H1 (cell line): ENCODE measurements around the gene MKX.

Experiments
- BCL11A ChIP-seq, 2 experiments: IDR thresholded peaks; one replicate each; pipeline ENCODE4 v1.6.1; 2011; ENCODE audit warnings: low read depth in 2 of 2, low read length in 2 of 2, mild to moderate bottlenecking in 2 of 2
- CTCF ChIP-seq, 3 experiments: IDR thresholded peaks; 1 replicate in 2 of 3; 2 replicates in 1 of 3; pipeline versions ENCODE4 v1.5.1 to v1.6.1; 2011; ENCODE audit warnings: low read length in 3 of 3, mild to moderate bottlenecking in 3 of 3, inconsistent platforms in 2 of 3, low read depth in 1 of 3, moderate library complexity in 1 of 3; ENCODE audit not compliant: insufficient read depth in 1 of 3; ENCODE audit errors: control extremely low read depth in 1 of 3
- EZH2 ChIP-seq: fragments of 200-600 bp; sonication (generic); IDR thresholded peaks from 2 replicates; pipeline ENCODE4 v1.7.1; 2012; ENCODE audit warnings: low read depth, mild to moderate bottlenecking, moderate library complexity, low read length, inconsistent platforms; ENCODE audit not compliant: severe bottlenecking
- JUND ChIP-seq: IDR thresholded peaks from 2 replicates; pipeline ENCODE4 v1.6.1; 2011; ENCODE audit warnings: mild to moderate bottlenecking, improper control_type of control experiment, low read length
- POLR2A ChIP-seq, 2 experiments: IDR thresholded peaks; 1 replicate in 1 of 2; 2 replicates in 1 of 2; pipeline ENCODE4 v1.6.1; 2011; ENCODE audit warnings: low read depth in 2 of 2, low read length in 2 of 2, mild to moderate bottlenecking in 2 of 2; ENCODE audit errors: control extremely low read depth in 1 of 2

GRCh38 chr10:27779462-27780015 is 33.9 kb upstream of the MKX start:
- TF ChIP-seq EZH2 = no peak
- TF ChIP-seq CTCF (IDR thresholded peaks at IDR 0.05; ENCODE audit: control extremely low read depth in 1 of 3, insufficient read depth in 1 of 3, low read depth in 1 of 3, low read length in 3 of 3) = no peak
- TF ChIP-seq POLR2A (IDR thresholded peaks at IDR 0.05; ENCODE audit: control extremely low read depth in 1 of 2, low read depth in 2 of 2, low read length in 2 of 2) = no peak
- no peak for TF ChIP-seq BCL11A (IDR thresholded peaks at IDR 0.05; ENCODE audit: low read depth in 2 of 2, low read length in 2 of 2)
- TF ChIP-seq JUND = no peak
